PFSK-1 (cell line): ENCODE data around the gene KCNJ8.

Source experiments
- FOXP2 ChIP-seq: optimal IDR thresholded peaks from 2 replicates; pipeline ENCODE3; 2011; ENCODE audit warnings: borderline replicate concordance, control low read depth, inconsistent platforms; ENCODE audit not compliant: insufficient read depth; ENCODE audit errors: extremely low read length, extremely low read depth
- POLR2AphosphoS5 ChIP-seq: IDR thresholded peaks from 2 replicates; pipeline ENCODE4 v1.6.1; 2012; ENCODE audit warnings: low read depth, mild to moderate bottlenecking, control low read depth, low read length, moderate library complexity
- REST ChIP-seq, 2 experiments: IDR thresholded peaks; 2 replicates each; pipeline versions ENCODE4 v1.6.1 to v1.8.0; 2011 to 2012; ENCODE audit warnings: low read depth in 2 of 2, low read length in 2 of 2, control low read depth in 1 of 2, inconsistent platforms in 1 of 2, mild to moderate bottlenecking in 1 of 2, moderate library complexity in 1 of 2; ENCODE audit not compliant: insufficient read depth in 1 of 2
- SIN3A ChIP-seq: IDR thresholded peaks from 2 replicates; pipeline ENCODE4 v1.6.1; 2012; ENCODE audit warnings: mild to moderate bottlenecking, low read length, moderate library complexity, borderline replicate concordance; ENCODE audit not compliant: insufficient read depth
- TAF1 ChIP-seq: IDR thresholded peaks from 2 replicates; pipeline ENCODE4 v1.6.1; 2012; ENCODE audit warnings: low read length, control low read depth, borderline replicate concordance; ENCODE audit not compliant: insufficient read depth

KCNJ8 gene

GRCh38 chr12:21776175-21776574, 1.7 kb upstream of the KCNJ8 start:
- TF ChIP-seq FOXP2 (no peak), TAF1 (no peak), REST (IDR thresholded peaks at IDR 0.05; ENCODE audit: insufficient read depth in 1 of 2, low read depth in 2 of 2, low read length in 2 of 2) (no peak), POLR2AphosphoS5 (no peak), SIN3A (no peak)

- no peak for TF ChIP-seq REST (IDR thresholded peaks at IDR 0.05; ENCODE audit: insufficient read depth in 1 of 2, low read depth in 2 of 2, low read length in 2 of 2)
- TF ChIP-seq TAF1 = no peak
- no peak for TF ChIP-seq FOXP2
- TF ChIP-seq POLR2AphosphoS5 = no peak
Measured at GRCh38 chr12:21775133-21775820, 771 bp upstream of the KCNJ8 start.

- TF ChIP-seq POLR2AphosphoS5 (no peak), FOXP2 (no peak), REST (IDR thresholded peaks at IDR 0.05; ENCODE audit: insufficient read depth in 1 of 2, low read depth in 2 of 2, low read length in 2 of 2) (no peak), TAF1 (no peak), SIN3A (no peak)
Measured at GRCh38 chr12:21773806-21774205, 700 bp downstream of the KCNJ8 start.

- no peak for TF ChIP-seq POLR2AphosphoS5
- no peak for TF ChIP-seq TAF1
- no peak for TF ChIP-seq REST (IDR thresholded peaks at IDR 0.05; ENCODE audit: insufficient read depth in 1 of 2, low read depth in 2 of 2, low read length in 2 of 2)
- TF ChIP-seq SIN3A = no peak
- no peak for TF ChIP-seq FOXP2
Measured at GRCh38 chr12:21773263-21773741, 1.2 kb downstream of the KCNJ8 start.

- no peak for TF ChIP-seq SIN3A
- TF ChIP-seq POLR2AphosphoS5 = no peak
- TF ChIP-seq TAF1 = no peak
- TF ChIP-seq REST (IDR thresholded peaks at IDR 0.05; ENCODE audit: insufficient read depth in 1 of 2, low read depth in 2 of 2, low read length in 2 of 2) = no peak
- no peak for TF ChIP-seq FOXP2
Measured at GRCh38 chr12:21771311-21771710, 3.2 kb downstream of the KCNJ8 start.
